Uterus (tissue), 4 donors: ENCODE data around the gene TWSG1. TPM values are rescaled to one million over a fixed set of nuclear protein-coding genes. Genes with fewer than 3 reads are reported as not detected.
"Not testable (repeated sequence)": the region's sequence is repeated elsewhere in the genome, so short reads cannot be mapped to it uniquely, and the experiment has no call there.

Source experiments
- DNase-seq, 2 donors: peaks; one replicate each; pipeline ENCODE4 v3.0.0-alpha.2; 2019 to 2020
- H3K27ac ChIP-seq, 2 donors: fragments of 200-600 bp; sonication (generic); 1 replicate in 1 of 2; 2 replicates in 1 of 2; pipeline ENCODE4 v1.5.1; 2016 to 2018
- H3K27me3 ChIP-seq, 2 donors: fragments of 200-600 bp; sonication (generic); one replicate each; pipeline ENCODE4 v1.5.1; 2018 to 2019; ENCODE audit warnings: control low read depth in 1 of 2
- H3K36me3 ChIP-seq, 2 donors: fragments of 200-600 bp; sonication (generic); one replicate each; pipeline ENCODE4 v1.5.1; 2019; ENCODE audit warnings: control low read depth in 1 of 2
- H3K4me1 ChIP-seq, 2 donors: fragments of 200-600 bp; sonication (generic); one replicate each; pipeline ENCODE4 v1.5.1; 2018 to 2019; ENCODE audit warnings: control low read depth in 1 of 2
- H3K4me3 ChIP-seq, 2 donors: fragments of 200-600 bp; sonication (generic); 1 replicate in 1 of 2; 2 replicates in 1 of 2; pipeline ENCODE4 v1.5.1; 2018 to 2019; ENCODE audit warnings: mild to moderate bottlenecking in 1 of 2
- H3K9me3 ChIP-seq, 2 donors: fragments of 200-600 bp; sonication (generic); one replicate each; pipeline ENCODE4 v1.5.1; 2019; ENCODE audit warnings: control low read depth in 1 of 2
- POLR2A ChIP-seq, 2 donors: fragments of 450-650 bp; IDR thresholded peaks; one replicate each; pipeline ENCODE4 v1.6.1; 2016; ENCODE audit warnings: antibody characterized with exemption in 2 of 2, mild to moderate bottlenecking in 1 of 2, moderate library complexity in 1 of 2
- intact Hi-C: fragments of 100-400 bp; cut with DNase I; formaldehyde crosslinking; loops from one replicate; pipeline ENCODE4 v1.15.1; 2023; ENCODE audit warnings: low total_unique reads
- total RNA-seq, 4 donors: library from RNA; depleted of rRNA in 3 of 4; stranded (reverse); fragments of >200 nt in 3 of 4; gene quantifications; one replicate each; pipeline versions ENCODE4 v1.1.0 to v1.2.4, GENCODE V29; 2014 to 2023
- TF ChIP-seq, protein P1 (sequence below), 4 experiments: fragments of 200-600 bp in 2 of 4; fragments of 450-650 bp in 2 of 4; sonication (generic) in 2 of 4; IDR thresholded peaks; one replicate each; pipeline ENCODE4 v1.5.1; 2016 to 2019; ENCODE audit warnings: antibody characterized with exemption in 4 of 4, mild to moderate bottlenecking in 2 of 4, moderate library complexity in 1 of 4
- donor health status: DM: yes; HTN: yes; CAD: no.

The TWSG1 gene
- total RNA-seq, 4 donors from 2014 or later: 47.6 to 198 (median 61.0) TPM

DNA sequence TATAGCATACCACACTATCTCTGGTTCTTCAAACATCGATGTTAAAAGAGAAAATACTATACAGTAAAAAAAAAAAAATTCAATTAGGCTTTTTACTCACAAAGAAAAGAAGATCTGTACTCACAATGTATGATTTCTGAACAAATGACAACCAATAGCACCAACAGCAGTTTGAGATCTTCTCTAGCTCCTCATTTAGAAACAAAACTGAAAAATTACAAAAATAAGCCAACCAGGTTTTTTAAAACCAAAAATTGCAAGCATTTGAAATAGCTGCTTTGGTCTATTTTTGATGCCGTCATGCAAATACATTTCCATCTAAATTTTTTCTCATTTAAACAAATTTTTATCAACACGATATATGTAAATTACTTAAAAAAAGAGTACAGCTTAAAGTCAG, 106.5 kb downstream of the TWSG1 start:
- H3K9me3 ChIP-seq: no peaks in the 10 kb centered on the region

DNA sequence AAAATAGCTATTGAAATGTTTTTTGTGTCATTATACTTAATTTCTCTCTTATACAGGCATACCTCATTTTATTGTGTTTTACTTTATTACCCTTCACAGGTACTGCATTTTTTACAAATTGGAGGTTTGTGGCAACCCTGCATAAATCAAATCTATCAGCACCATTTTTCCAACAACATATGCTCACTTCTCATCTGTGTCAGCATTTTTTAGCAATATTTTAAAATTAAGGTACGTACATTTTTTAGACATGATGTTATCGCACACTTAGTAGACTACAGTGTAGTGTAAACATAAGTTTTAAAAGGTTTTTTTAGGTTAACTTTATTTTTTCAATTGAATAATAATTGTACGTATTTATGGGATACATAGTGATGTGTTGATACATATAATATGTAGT, 110.0 kb downstream of the TWSG1 start:
- H3K9me3 ChIP-seq: no peaks in the 10 kb centered on the region
- H3K4me3 ChIP-seq: no peak overlapping the region
- no peaks in the 10 kb centered on the region for H3K27me3 ChIP-seq
- no peak for DNase-seq
- intact Hi-C loops: no loop called here
- no peaks in the 10 kb centered on the region for H3K4me1 ChIP-seq
- no peaks in the 10 kb centered on the region for H3K36me3 ChIP-seq
- TF ChIP-seq, protein P1, sequence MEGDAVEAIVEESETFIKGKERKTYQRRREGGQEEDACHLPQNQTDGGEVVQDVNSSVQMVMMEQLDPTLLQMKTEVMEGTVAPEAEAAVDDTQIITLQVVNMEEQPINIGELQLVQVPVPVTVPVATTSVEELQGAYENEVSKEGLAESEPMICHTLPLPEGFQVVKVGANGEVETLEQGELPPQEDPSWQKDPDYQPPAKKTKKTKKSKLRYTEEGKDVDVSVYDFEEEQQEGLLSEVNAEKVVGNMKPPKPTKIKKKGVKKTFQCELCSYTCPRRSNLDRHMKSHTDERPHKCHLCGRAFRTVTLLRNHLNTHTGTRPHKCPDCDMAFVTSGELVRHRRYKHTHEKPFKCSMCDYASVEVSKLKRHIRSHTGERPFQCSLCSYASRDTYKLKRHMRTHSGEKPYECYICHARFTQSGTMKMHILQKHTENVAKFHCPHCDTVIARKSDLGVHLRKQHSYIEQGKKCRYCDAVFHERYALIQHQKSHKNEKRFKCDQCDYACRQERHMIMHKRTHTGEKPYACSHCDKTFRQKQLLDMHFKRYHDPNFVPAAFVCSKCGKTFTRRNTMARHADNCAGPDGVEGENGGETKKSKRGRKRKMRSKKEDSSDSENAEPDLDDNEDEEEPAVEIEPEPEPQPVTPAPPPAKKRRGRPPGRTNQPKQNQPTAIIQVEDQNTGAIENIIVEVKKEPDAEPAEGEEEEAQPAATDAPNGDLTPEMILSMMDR (IDR thresholded peaks at IDR 0.05): no peak
- TF ChIP-seq POLR2A (IDR thresholded peaks at IDR 0.05): no peak
- no peak overlapping the region for H3K27ac ChIP-seq

More for the DNA sequence above, 106.5 kb downstream of the TWSG1 start:
- intact Hi-C loops: no loop called here
- H3K4me3 ChIP-seq: no peak overlapping the region
- H3K27me3 ChIP-seq: no peaks in the 10 kb centered on the region
- H3K27ac ChIP-seq: no peak overlapping the region
- no peaks in the 10 kb centered on the region for H3K4me1 ChIP-seq
- no peak for TF ChIP-seq POLR2A (IDR thresholded peaks at IDR 0.05)
- TF ChIP-seq, protein P1 (IDR thresholded peaks at IDR 0.05): no peak
- DNase-seq: no peak
- no peaks in the 10 kb centered on the region for H3K36me3 ChIP-seq

DNA sequence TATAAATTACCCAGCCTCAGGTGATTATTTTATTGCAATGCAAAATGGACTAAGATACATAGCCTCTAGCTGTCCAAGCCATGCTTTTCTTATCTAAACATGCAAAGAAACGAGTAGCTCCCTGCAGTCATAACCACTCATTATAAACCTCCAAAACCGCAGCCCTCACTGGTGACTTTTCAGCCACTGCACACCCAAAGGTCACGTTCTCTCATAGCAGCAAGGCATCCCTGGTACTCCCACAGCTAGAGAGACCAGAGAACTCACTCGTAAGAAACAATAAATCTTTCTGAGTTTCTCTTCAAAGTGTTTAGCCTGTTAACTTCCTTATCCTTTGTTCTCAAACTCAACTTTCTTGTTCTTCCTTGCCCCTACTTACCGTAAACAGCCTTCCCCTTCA, 112.3 kb downstream of the TWSG1 start:
- Histone ChIP-seq H3K9me3 (no peaks in the 10 kb centered on the region), H3K4me1 (no peaks in the 10 kb centered on the region), H3K27ac (no peak overlapping the region), H3K36me3 (no peaks in the 10 kb centered on the region), H3K27me3 (no peaks in the 10 kb centered on the region), H3K4me3 (no peak overlapping the region)
- intact Hi-C loops: no loop called here
- DNase-seq: no peak
- TF ChIP-seq, protein P1 (IDR thresholded peaks at IDR 0.05): no peak
- no peak for TF ChIP-seq POLR2A (IDR thresholded peaks at IDR 0.05)

DNA sequence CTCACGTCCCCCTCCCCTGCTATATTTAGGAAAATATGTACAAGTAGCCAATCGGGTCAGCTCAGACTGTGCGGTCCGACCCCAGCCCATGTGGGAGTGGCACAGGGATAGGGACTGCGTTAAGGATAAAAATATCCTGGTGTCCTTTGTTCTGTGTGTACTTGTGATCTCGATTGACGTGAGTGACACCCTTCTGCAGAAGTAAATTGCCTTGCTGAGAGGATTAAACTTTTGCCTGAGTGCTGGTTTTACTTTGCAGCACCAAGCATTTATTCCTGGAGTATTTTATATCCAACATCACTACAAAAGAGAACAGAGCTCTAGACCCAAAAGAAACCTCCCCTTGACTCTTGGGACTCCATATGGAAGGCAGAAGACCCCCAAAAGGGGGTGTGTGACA, 112.8 kb downstream of the TWSG1 start:
- H3K4me3 ChIP-seq: no peak overlapping the region
- DNase-seq: no peak
- no peaks in the 10 kb centered on the region for H3K9me3 ChIP-seq
- H3K4me1 ChIP-seq: no peaks in the 10 kb centered on the region
- intact Hi-C loops: no loop called here
- H3K36me3 ChIP-seq: no peaks in the 10 kb centered on the region
- no peak overlapping the region for H3K27ac ChIP-seq
- no peak for TF ChIP-seq POLR2A (IDR thresholded peaks at IDR 0.05)
- TF ChIP-seq, protein P1 (IDR thresholded peaks at IDR 0.05): no peak
- H3K27me3 ChIP-seq: no peaks in the 10 kb centered on the region

DNA sequence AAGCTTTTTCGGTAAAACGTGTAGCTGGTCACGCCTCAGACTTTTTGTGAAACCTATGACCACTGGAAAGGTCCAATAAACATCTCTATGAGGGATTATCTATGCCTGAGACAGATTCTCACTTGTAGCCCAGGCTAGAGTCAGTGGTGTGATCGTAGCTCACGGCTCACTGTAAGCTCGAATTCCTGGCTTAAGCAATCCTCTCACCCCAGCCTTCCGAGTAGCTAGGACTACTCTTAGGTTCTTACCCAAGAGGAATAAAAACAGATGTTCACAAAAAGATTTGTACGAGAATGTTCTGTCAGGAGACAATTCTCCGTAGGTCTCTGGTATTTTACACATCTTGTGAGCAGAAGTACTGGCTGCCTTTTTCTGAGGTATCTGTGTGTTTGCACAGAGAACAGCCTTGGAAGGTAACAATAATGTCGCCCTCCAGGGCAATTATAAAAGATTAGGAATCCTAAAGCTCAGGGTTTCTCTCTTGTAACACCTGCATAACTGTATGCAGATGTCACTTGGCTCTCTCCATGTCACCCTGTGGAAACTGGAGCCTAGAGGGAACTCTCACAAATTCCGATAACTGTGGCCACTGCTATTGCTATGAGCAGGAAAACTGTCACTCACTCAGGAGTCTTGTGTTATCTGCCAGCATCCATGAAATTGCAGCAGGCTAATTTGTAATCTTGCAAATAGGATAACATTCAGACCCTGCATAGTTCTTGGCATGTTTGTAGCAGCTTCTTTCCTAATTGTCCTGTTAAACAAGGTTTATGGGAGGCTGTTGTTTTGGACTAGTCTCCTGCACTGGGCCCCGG, 115.2 kb downstream of the TWSG1 start:
- H3K4me1 ChIP-seq: no peaks in the 10 kb centered on the region
- H3K27me3 ChIP-seq: no peaks in the 10 kb centered on the region
- no peak overlapping the region for H3K4me3 ChIP-seq
- no peak for TF ChIP-seq POLR2A (IDR thresholded peaks at IDR 0.05)
- TF ChIP-seq, protein P1 (IDR thresholded peaks at IDR 0.05): no peak
- H3K9me3 ChIP-seq: no peaks in the 10 kb centered on the region
- H3K36me3 ChIP-seq: no peaks in the 10 kb centered on the region
- no peak overlapping the region for H3K27ac ChIP-seq
- intact Hi-C loops: no loop called here
- no peak for DNase-seq

DNA sequence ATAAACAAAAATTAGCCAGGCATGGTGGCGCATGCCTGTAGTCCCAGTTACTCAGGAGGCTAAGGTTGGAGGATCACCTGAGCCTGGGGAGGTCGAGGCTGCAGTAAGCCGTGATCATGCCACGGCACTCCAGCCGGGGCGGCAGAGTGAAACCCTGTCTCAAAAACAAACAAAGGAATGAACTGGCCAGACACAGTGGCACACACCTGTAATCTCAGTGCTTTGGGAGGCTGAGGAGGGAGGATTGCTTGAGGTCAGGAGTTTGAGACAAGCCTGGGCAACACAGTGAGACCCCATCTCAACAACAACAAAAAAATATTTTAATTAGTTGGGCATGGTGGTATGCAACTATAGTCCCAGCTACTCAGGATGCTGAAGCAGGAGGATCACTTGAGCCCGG, 116.3 kb downstream of the TWSG1 start:
- DNase-seq, intact Hi-C loops, H3K27me3 ChIP-seq, H3K36me3 ChIP-seq, H3K4me3 ChIP-seq, H3K4me1 ChIP-seq, H3K27ac ChIP-seq, H3K9me3 ChIP-seq: not testable (repeated sequence)
